DND-41 (cell line): ENCODE results near the gene RPL35.

Experiments used
- ATAC-seq: fragments of 200-7000 bp; cut with Tn5 transposase; 3 replicates; pipeline ENCODE4 v1.9.1; 2021; ENCODE audit warnings: low read depth; ENCODE audit not compliant: insufficient read depth
- DNase-seq: peaks from one replicate; pipeline ENCODE4 v3.0.0-alpha.2; 2020
- H2AFZ ChIP-seq: 2 replicates; pipeline ENCODE4 v1.6.0; 2012; ENCODE audit warnings: low read depth, low read length
- H3K27ac ChIP-seq: 2 replicates; pipeline ENCODE4 v1.5.1; 2012; ENCODE audit warnings: low read length, inconsistent platforms
- H3K27me3 ChIP-seq: fragments of 200-600 bp; sonication (generic); 2 replicates; pipeline ENCODE4 v1.6.0; 2012; ENCODE audit warnings: low read length, mild to moderate bottlenecking, inconsistent platforms; ENCODE audit not compliant: insufficient read depth, poor library complexity
- H3K36me3 ChIP-seq: 2 replicates; pipeline ENCODE4 v1.5.1; 2012; ENCODE audit warnings: low read length, inconsistent platforms; ENCODE audit not compliant: insufficient read depth
- H3K4me1 ChIP-seq: 2 replicates; pipeline ENCODE4 v1.5.1; 2012; ENCODE audit warnings: mild to moderate bottlenecking, low read length; ENCODE audit not compliant: insufficient read depth
- H3K4me2 ChIP-seq: 2 replicates; pipeline ENCODE4 v1.6.0; 2012; ENCODE audit warnings: mild to moderate bottlenecking, moderate library complexity, low read length, inconsistent platforms; ENCODE audit not compliant: insufficient read depth
- H3K4me3 ChIP-seq, 2 experiments: fragments of 200-600 bp in 1 of 2; shearing (Covaris generic) in 1 of 2; 2 replicates each; pipeline ENCODE4 v1.5.1; 2012 to 2016; ENCODE audit warnings: inconsistent platforms in 2 of 2, low read length in 2 of 2, mild to moderate bottlenecking in 2 of 2, low read depth in 1 of 2, moderate library complexity in 1 of 2
- H3K79me2 ChIP-seq: 2 replicates; pipeline ENCODE4 v1.6.0; 2012; ENCODE audit warnings: low read length, inconsistent platforms; ENCODE audit not compliant: insufficient read depth
- H3K9ac ChIP-seq: 2 replicates; pipeline ENCODE4 v1.6.0; 2012; ENCODE audit warnings: low read depth, mild to moderate bottlenecking, inconsistent platforms, low read length, moderate library complexity
- H3K9me3 ChIP-seq: 2 replicates; pipeline ENCODE4 v1.5.1; 2012; ENCODE audit warnings: low read length, moderate library complexity, mild to moderate bottlenecking, inconsistent platforms; ENCODE audit not compliant: insufficient read depth, severe bottlenecking
- H4K20me1 ChIP-seq: 2 replicates; pipeline ENCODE4 v1.6.0; 2012; ENCODE audit warnings: low read length; ENCODE audit not compliant: insufficient read depth
- CTCF ChIP-seq: IDR thresholded peaks from 2 replicates; pipeline ENCODE4 v1.5.1; 2012; ENCODE audit warnings: borderline replicate concordance, low read length, moderate library complexity, mild to moderate bottlenecking; ENCODE audit not compliant: poor library complexity, severe bottlenecking; ENCODE audit errors: extremely low read depth
- EZH2 ChIP-seq: IDR thresholded peaks from 3 replicates; pipeline ENCODE4 v1.6.1; 2012; ENCODE audit warnings: borderline replicate concordance, low read depth, mild to moderate bottlenecking, moderate library complexity, low read length, inconsistent platforms; ENCODE audit not compliant: severe bottlenecking

The RPL35 gene

DNA sequence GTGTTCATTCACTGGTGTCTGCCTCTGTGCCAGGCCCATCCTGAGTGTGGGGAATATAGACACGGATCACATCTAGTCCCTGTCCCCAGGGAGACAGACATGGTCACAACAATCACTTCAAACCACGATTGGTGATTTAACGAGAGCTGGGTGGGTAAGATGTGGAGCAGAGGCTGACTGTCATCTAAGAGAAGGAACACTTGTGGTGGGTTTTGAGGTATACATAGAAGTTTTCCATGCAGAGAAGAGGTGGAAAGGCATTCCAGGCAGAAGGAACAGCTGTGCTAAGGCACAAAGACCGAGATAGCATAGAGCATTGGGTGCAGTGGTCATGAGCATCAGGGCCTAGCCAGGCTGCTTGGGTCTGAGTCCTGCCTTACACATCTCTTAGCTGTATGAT is 31.2 kb downstream of the RPL35 start:
- no peak for ATAC-seq
- H3K36me3 ChIP-seq, result no peaks in the 10 kb centered on the region

DNA sequence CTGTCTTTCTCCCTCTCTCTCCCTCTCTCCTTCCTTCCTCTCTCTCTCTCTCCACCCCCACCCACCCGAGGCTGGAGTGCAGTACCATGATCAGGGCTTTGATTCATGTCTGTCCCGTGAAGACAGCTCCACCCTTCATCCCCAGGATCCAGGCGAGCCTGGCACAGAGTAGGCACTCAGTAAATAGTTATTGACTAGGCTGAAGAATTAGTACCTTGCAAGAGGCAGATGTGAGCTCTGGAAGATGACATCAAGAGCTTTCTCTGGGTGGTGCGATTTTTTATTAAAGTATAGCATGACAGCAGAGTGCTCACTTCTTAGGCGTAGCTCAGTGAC is 32.5 kb downstream of the RPL35 start:
- Histone ChIP-seq H3K9ac (no peak overlapping the region), H3K4me2 (no peak overlapping the region), H3K4me3 (no peak overlapping the region), H3K27ac (no peak overlapping the region), H3K79me2 (no peaks in the 10 kb centered on the region), H3K4me1 (no peaks in the 10 kb centered on the region), H3K9me3 (no peaks in the 10 kb centered on the region), H2AFZ (no peak overlapping the region), H3K36me3 (no peaks in the 10 kb centered on the region), H4K20me1 (no peaks in the 10 kb centered on the region), H3K27me3 (no peaks in the 10 kb centered on the region)
- TF ChIP-seq CTCF (no peak), EZH2 (no peak)
- ATAC-seq (no peak), DNase-seq (no peak)

More for the DNA sequence above, 31.2 kb downstream of the RPL35 start:
- H3K9ac ChIP-seq, result no peak overlapping the region
- no peaks in the 10 kb centered on the region for H3K79me2 ChIP-seq
- no peaks in the 10 kb centered on the region for H3K27me3 ChIP-seq
- H3K4me2 ChIP-seq, result no peak overlapping the region
- no peak for DNase-seq
- no peaks in the 10 kb centered on the region for H4K20me1 ChIP-seq
- H3K4me1 ChIP-seq, result no peaks in the 10 kb centered on the region
- no peak overlapping the region for H3K27ac ChIP-seq
- no peak overlapping the region for H3K4me3 ChIP-seq
- TF ChIP-seq EZH2 (no peak), CTCF (no peak)
- no peak overlapping the region for H2AFZ ChIP-seq
- no peaks in the 10 kb centered on the region for H3K9me3 ChIP-seq

DNA sequence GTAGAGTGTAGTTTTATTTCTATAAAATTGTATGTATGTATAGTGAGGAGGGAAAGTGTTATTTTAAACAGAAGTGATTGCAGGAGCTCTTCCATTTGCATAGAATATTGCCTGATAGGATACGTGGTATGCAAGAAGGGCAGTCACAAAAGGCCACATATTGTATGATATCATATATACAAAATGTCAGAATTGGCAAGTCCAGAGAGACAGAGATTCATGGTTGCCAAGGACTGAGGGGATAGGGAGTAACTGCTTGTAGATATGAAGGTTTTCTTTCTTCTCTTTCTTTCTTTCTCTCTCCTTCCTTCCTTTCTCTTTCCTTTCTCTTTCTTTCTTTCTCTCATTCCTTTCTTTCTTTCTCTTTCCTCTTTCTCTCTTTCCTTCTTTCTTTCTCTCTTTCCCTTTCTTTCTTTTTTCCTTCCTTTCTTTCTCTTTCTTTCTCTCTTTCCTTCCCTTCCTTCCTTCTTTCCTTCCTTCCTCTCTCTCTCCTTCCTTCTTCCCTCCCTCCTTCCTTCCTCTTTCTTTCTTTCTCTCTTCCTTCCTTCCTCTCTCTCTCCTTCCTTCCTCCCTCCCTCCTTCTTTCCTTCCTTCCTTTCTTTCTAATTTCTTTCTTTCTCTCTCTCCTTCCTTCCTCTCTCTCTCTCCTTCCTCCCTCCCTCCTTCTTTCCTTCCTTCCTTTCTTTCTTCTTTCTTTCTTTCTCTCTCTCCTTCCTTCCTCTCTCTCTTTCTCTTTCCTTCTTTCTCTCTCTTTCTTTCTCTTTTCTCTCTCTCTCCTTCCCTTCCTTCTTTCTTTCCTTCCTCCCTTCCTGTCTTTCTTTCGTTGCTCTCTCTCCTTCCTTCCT is 33.0 kb downstream of the RPL35 start:
- H2AFZ ChIP-seq, result no peak overlapping the region

More for the DNA sequence above, 33.0 kb downstream of the RPL35 start:
- DNase-seq, result no peak
- no peak for ATAC-seq
- H3K9ac ChIP-seq, result no peak overlapping the region
- no peak overlapping the region for H3K27ac ChIP-seq
- TF ChIP-seq EZH2 (no peak), CTCF (no peak)
- H3K27me3 ChIP-seq, result no peaks in the 10 kb centered on the region
- no peaks in the 10 kb centered on the region for H3K79me2 ChIP-seq
- no peaks in the 10 kb centered on the region for H3K9me3 ChIP-seq
- no peak overlapping the region for H3K4me3 ChIP-seq
- H3K36me3 ChIP-seq, result no peaks in the 10 kb centered on the region
- no peaks in the 10 kb centered on the region for H3K4me1 ChIP-seq
- H4K20me1 ChIP-seq, result no peaks in the 10 kb centered on the region
- no peak overlapping the region for H3K4me2 ChIP-seq
